ENCODE results near the gene POLD2.

GRCh38 chr7:44139311-44140010 lies 16.1 kb upstream of the POLD2 start:
- TF ChIP-seq CTCF (conservative IDR thresholded peaks at IDR 0.05; ENCODE audit: low read depth, low read length) (no peak), POLR2A (IDR thresholded peaks at IDR 0.05; ENCODE audit: low read depth, low read length) (no peak), FOS (IDR thresholded peaks at IDR 0.05; ENCODE audit: low read depth, low read length) (no peak), SMC3 (IDR thresholded peaks at IDR 0.05; ENCODE audit: low read depth, low read length) (no peak), CEBPB (IDR thresholded peaks at IDR 0.05; ENCODE audit: low read depth, low read length) (no peak)
